Nephron progenitor cell (in vitro differentiated cells): Measurements from ENCODE around the gene ZNF678.

Source experiments
- DNase-seq: peaks from one replicate; pipeline ENCODE4 v3.0.0; 2021
- H3K27ac Mint-ChIP-seq: 2 replicates; pipeline ENCODE4 v1.8.0; 2021; ENCODE audit warnings: mild to moderate bottlenecking, moderate library complexity, mixed read lengths
- H3K27me3 Mint-ChIP-seq: 2 replicates; pipeline ENCODE4 v1.8.0; 2021; ENCODE audit warnings: mild to moderate bottlenecking, low read depth, mixed read lengths; ENCODE audit not compliant: poor library complexity
- H3K36me3 Mint-ChIP-seq: 2 replicates; pipeline ENCODE4 v1.8.0; 2021; ENCODE audit warnings: low read depth, mixed read lengths
- H3K4me1 Mint-ChIP-seq: 2 replicates; pipeline ENCODE4 v1.8.0; 2021; ENCODE audit warnings: mixed read lengths
- H3K4me3 Mint-ChIP-seq: 2 replicates; pipeline ENCODE4 v1.8.0; 2021; ENCODE audit warnings: mild to moderate bottlenecking, moderate library complexity, mixed read lengths
- H3K9me3 Mint-ChIP-seq: 2 replicates; pipeline ENCODE4 v1.8.0; 2021; ENCODE audit warnings: mild to moderate bottlenecking, moderate library complexity, mixed read lengths
- CTCF ChIP-seq: fragments of 200-600 bp; sonication (generic); IDR thresholded peaks from 2 replicates; pipeline ENCODE4 v1.5.0; 2021; ENCODE audit warnings: antibody characterized with exemption

ZNF678 gene

GRCh38 chr1:227544067-227545050 lies 19.0 kb upstream of the ZNF678 start:
- no peak for TF ChIP-seq CTCF
- Mint-ChIP-seq H3K4me3 (no peak overlapping the region), H3K4me1 (peaks cover 10% of the 10 kb centered on the region), H3K27me3 (peaks cover 13% of the 10 kb centered on the region), H3K9me3 (peaks cover 4% of the 10 kb centered on the region), H3K27ac (no peak overlapping the region), H3K36me3 (no peaks in the 10 kb centered on the region)
- no peak for DNase-seq

GRCh38 chr1:227545361-227545760 lies 18.0 kb upstream of the ZNF678 start:
- no peak overlapping the region for H3K27ac Mint-ChIP-seq
- no peak overlapping the region for H3K4me3 Mint-ChIP-seq
- no peaks in the 10 kb centered on the region for H3K36me3 Mint-ChIP-seq
- no peak for TF ChIP-seq CTCF
- DNase-seq, result no peak
- H3K4me1 Mint-ChIP-seq, result peaks cover 10% of the 10 kb centered on the region
- peaks cover 10% of the 10 kb centered on the region for H3K9me3 Mint-ChIP-seq
- H3K27me3 Mint-ChIP-seq, result peaks cover 14% of the 10 kb centered on the region

GRCh38 chr1:227546059-227546458 lies 17.3 kb upstream of the ZNF678 start:
- TF ChIP-seq CTCF, result no peak
- no peak overlapping the region for H3K4me3 Mint-ChIP-seq
- H3K27ac Mint-ChIP-seq, result no peak overlapping the region
- peaks cover 17% of the 10 kb centered on the region for H3K9me3 Mint-ChIP-seq
- H3K27me3 Mint-ChIP-seq, result peaks cover 16% of the 10 kb centered on the region
- no peak for DNase-seq
- H3K4me1 Mint-ChIP-seq, result peaks cover 10% of the 10 kb centered on the region
- H3K36me3 Mint-ChIP-seq, result no peaks in the 10 kb centered on the region

- no peak for DNase-seq
- peaks cover 24% of the 10 kb centered on the region for H3K9me3 Mint-ChIP-seq
- TF ChIP-seq CTCF, result no peak
- H3K4me3 Mint-ChIP-seq, result no peak overlapping the region
- H3K27ac Mint-ChIP-seq, result no peak overlapping the region
- H3K4me1 Mint-ChIP-seq, result peaks cover 10% of the 10 kb centered on the region
- H3K27me3 Mint-ChIP-seq, result peaks cover 12% of the 10 kb centered on the region
- H3K36me3 Mint-ChIP-seq, result no peaks in the 10 kb centered on the region
Measured at GRCh38 chr1:227546598-227547309, 16.6 kb upstream of the ZNF678 start.

GRCh38 chr1:227547310-227548118 lies 15.8 kb upstream of the ZNF678 start:
- Mint-ChIP-seq H3K27me3 (peaks cover 13% of the 10 kb centered on the region), H3K4me3 (no peak overlapping the region), H3K9me3 (peaks cover 32% of the 10 kb centered on the region), H3K27ac (peak overlapping the region; percentile 35), H3K36me3 (peaks cover 2% of the 10 kb centered on the region), H3K4me1 (peaks cover 10% of the 10 kb centered on the region)
- DNase-seq, result no peak
- no peak for TF ChIP-seq CTCF
